ENCODE measurements around the gene GSC2.

DNA sequence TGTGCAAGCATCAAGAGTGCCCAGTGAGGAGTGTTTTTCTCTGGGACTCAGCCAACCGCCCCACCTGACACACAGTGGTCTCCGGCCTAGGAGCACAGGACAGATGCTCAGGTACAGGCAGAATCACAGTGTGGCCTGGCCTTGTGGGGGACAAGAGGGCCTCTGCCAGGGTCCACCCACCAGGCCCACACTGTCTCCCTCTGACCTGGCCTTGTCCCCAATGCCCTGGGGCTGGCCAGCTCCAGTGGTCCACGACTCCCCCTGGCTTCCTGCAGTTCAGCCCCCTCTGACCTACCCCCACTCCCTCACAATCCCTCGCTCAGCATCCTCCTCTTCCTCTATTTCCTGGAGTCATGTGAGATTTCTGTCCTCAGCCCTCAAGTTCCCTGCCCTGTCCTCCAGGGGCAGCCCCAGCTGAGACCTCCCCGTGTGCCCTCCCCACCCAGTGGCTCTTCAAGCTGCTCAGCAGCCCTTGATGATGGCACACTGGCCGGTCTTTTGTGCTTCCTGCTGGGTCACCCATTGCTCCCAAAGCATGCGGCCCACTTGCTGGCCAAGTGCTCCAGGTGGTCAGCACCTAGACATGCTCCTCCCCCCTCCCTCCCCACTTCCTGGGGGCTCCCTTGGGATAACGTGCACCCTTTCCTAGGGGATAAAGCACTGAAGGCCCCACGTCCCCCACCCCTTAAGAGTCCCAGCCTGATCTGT lies 17.2 kb downstream of the GSC2 start:
- TF ChIP-seq, protein P1, sequence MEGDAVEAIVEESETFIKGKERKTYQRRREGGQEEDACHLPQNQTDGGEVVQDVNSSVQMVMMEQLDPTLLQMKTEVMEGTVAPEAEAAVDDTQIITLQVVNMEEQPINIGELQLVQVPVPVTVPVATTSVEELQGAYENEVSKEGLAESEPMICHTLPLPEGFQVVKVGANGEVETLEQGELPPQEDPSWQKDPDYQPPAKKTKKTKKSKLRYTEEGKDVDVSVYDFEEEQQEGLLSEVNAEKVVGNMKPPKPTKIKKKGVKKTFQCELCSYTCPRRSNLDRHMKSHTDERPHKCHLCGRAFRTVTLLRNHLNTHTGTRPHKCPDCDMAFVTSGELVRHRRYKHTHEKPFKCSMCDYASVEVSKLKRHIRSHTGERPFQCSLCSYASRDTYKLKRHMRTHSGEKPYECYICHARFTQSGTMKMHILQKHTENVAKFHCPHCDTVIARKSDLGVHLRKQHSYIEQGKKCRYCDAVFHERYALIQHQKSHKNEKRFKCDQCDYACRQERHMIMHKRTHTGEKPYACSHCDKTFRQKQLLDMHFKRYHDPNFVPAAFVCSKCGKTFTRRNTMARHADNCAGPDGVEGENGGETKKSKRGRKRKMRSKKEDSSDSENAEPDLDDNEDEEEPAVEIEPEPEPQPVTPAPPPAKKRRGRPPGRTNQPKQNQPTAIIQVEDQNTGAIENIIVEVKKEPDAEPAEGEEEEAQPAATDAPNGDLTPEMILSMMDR (IDR thresholded peaks at IDR 0.05 in 8 of 11, conservative IDR thresholded peaks at IDR 0.05 in 3 of 11) = no peak
- TF ChIP-seq POLR2AphosphoS5 (IDR thresholded peaks at IDR 0.05) (no peak), POLR2A (IDR thresholded peaks at IDR 0.05) (no peak)
